IPS-18c (cell line): Measurements from ENCODE around the gene DCTN3.

ENCODE experiments used
- H3K4me3 ChIP-seq: 2 replicates; pipeline ENCODE4 v1.7.0; 2013; ENCODE audit warnings: low read depth, mild to moderate bottlenecking, low read length, moderate library complexity; ENCODE audit not compliant: insufficient read depth
- H3K9me3 ChIP-seq: one replicate; pipeline ENCODE4 v1.6.1; 2013; ENCODE audit warnings: mild to moderate bottlenecking, low read length, moderate library complexity; ENCODE audit not compliant: control insufficient read depth, insufficient read depth

DCTN3 gene

DNA sequence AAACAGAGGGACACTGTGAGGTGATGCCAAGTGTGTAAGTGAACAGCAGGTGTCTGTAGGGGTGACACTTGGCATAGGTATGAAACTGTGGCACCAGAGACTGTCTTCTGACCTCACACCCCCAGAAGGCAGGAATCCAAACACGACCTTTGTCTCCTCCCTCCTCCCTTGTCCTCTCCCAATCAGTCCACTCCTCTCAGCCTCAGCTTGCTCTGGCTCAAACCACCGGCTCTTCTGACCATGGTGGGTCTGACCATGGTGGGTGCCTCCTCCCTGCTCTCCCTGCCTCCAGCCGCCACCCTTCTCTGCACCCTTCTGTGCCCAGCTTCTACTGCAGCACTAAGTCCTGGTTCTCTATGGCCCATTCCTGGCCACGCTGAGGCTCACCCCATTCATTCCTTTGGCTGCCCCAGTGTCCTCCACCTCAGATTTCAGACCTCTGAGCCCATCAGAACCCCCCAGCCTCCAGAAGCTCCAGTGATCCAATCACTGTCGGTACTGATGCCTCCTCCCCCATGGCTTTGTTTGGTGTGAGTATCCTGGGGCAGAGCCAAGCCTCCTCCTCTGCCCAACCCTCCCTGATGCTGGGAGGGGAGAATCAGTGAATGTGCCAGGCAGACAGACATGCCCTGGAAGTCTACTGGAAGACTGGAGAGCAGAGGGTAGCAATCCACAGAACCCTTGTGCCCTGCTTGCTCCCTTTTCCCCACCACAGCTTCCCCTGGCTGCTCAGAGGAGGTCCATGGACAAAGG, 10.3 kb upstream of the DCTN3 start:
- no peak overlapping the region for H3K4me3 ChIP-seq
- no peaks in the 10 kb centered on the region for H3K9me3 ChIP-seq

DNA sequence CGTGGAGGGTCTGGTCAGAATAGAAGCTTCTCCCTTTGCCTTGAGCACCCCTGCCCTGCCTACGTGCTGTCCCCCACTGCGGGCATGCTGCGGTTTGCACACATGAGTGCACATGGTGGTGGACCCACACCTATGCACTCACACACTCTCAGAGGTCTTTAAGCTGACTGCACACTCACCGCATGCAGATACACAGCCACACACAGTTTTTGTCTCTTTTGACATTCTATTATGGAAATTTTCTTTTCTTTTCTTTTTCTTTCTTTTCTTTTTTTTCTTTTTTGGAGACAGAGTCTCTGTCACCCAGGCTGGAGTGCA, 9.2 kb upstream of the DCTN3 start:
- Histone ChIP-seq H3K4me3 (0 out of 2 replicates have a peak overlapping the region, but pooled peaks have one; percentile 53), H3K9me3 (no peaks in the 10 kb centered on the region)

DNA sequence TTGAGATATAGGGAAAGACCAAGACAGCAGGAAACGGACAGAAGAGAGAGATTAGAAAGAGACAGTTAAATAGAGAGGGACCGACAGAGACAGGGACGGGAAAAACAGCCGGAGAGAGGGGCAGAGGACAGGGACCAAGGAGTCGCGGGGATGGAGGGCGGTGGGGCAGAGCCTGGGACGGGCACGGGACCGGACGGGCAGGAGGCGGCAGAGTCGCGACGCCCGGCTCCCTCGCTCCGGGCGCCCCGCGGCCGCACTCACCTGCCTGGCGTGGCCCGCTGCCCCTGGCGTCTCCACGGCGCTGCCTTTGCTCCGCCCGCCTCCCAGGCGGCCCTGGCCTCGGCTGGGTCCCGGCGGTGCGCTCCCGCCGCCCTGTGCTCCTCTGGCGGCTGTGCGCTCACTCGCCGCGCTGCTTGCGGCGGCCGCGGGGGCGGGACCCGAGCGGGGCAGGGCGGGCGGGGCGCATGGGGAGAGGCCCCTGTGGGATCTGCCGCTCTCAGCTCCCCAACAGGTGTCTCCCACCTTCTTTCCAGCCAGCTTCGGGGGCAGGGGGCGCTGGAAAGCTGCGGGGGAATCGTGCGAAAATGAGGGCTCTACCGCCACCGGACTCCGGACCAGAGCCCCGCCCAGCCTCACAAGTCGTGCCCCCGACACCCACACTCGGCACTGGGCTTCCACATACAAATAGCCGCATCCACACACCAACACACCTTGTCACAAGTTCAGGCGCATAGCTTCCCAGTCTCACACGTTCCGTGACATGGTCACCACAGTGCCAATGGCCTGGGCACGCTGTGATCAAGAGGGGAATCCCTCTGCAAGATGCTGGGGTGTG, 8.6 kb upstream of the DCTN3 start, which contains the start of gene ARID3C:
Gene ARID3C (minus strand): TSS at position 411 of the 835 bp plus-strand sequence. CDS start 1,052 bp downstream, outside the sequence.
- Histone ChIP-seq H3K4me3 (peak within 1 kb of the TSS; percentile 53), H3K9me3 (no peaks in the 10 kb centered on the region)

DNA sequence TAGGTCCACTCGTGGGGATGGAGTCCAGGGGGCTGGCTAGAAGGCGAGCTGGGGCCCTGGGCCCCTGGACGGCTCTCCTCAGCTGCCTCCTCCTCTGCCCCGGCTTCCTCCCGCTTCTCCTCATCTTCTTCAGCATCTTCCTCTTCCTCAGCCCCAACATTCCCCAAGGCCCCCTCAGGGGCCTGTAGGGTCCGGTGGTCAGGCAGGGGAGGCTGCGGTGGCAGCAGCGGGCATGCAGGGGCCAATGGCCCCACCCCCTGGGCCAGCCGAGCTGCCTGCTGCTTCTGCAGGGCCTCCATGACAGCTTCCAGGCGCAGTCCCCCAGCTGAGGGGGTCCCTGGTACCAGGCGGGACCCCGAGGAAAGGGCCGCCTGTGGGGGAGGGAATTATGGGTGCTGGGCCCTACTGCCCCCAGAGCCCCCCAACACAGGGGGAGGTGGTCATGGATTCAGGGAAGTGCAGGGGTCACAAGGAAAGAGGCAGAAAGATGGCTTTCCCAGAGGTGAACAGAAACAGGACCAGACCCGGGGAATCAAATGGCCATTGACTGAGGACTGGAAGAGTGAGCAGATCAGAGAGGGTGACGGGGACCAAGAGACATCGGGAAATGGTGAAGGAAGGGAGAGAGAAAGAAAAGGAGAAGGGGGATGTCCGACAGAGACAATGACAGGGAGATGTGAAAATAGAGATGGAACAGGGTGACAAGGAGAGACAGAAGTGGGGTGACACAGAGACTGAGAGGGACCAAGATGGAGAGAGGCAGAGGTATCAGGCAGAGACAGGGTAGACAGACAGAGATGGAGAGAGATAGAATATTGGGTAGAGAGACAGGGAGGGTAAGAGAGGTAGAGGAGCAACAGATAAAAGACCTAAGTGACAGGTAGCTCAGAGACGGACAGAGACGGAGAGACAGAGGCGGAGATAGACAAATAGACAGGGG, 7.7 kb upstream of the DCTN3 start:
- Histone ChIP-seq H3K4me3 (peak overlapping the region; percentile 53), H3K9me3 (peaks cover 2% of the 10 kb centered on the region)

DNA sequence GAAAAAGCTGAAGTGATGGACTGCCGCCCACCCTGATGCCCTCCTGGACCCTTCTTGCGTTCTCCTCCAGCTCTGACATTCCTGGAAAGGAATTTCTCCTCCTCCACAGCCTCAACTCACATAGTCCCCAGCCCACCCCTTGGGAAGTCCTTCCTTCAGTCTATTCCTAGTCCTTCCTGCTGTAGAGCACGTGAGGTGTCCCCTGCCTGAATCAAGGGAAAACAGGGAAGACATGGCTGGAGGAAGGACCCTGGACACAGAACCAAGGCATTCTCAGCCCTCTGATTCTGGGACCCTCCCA, 4.8 kb upstream of the DCTN3 start:
- no peak overlapping the region for H3K4me3 ChIP-seq

GRCh38 chr9:34624475-34625185, 4.3 kb upstream of the DCTN3 start:
- H3K9me3 ChIP-seq, result peaks cover 2% of the 10 kb centered on the region
- H3K4me3 ChIP-seq, result peak overlapping the region; percentile 43; the same call in 1 of the 2 replicates

More for the DNA sequence above, 4.8 kb upstream of the DCTN3 start:
- H3K9me3 ChIP-seq, result peaks cover 2% of the 10 kb centered on the region

DNA sequence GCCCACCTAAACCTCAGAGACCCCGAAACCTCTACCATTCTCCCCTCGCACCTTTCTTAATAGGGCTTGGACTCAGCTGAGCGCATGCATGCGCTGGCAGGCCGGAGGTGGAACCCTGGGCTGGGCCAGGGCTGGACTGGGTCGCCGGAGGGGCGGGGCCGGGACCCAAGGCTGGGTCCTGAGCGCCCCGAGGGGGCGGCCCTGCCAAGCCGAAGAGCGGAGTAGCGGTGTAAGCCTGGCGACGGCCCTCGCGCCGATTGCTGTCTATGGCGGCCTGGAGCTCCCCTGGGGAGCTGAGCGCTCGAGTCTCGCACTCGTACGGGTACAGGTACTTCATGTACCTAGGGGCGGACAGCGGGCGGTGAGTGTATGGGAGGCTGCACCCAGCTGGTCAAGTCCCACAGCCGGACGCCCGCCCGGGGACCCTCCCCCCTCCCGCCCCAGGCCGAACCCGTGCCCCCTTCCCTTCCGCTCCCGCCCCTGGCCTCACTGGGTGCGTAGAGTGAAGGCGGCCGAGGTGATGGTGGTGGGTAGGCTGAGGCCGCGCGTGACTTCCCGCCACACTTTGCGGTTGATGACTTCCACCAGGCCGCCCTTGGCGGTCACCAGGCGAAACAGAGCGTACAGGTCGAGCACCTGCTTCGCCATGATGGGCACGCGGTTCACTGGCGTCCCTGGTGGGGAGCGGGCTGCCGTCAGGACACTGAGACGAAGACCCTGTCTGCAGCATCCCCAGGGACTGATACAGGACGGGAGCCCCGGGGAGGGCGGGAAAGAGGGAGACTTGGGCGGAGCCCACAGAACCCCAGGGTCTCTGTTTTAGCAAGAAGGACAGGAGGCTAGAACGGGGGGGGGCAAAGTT, 3.3 kb upstream of the DCTN3 start:
- Histone ChIP-seq H3K4me3 (no peak overlapping the region), H3K9me3 (peaks cover 2% of the 10 kb centered on the region)

GRCh38 chr9:34615132-34615531, 5.2 kb downstream of the DCTN3 start:
- Histone ChIP-seq H3K4me3 (no peak overlapping the region), H3K9me3 (no peaks in the 10 kb centered on the region)

- peak overlapping the region; percentile 90 for H3K4me3 ChIP-seq
- no peaks in the 10 kb centered on the region for H3K9me3 ChIP-seq
These were observed 7.4 kb downstream of the DCTN3 start for GRCh38 chr9:34612788-34613390.

DNA sequence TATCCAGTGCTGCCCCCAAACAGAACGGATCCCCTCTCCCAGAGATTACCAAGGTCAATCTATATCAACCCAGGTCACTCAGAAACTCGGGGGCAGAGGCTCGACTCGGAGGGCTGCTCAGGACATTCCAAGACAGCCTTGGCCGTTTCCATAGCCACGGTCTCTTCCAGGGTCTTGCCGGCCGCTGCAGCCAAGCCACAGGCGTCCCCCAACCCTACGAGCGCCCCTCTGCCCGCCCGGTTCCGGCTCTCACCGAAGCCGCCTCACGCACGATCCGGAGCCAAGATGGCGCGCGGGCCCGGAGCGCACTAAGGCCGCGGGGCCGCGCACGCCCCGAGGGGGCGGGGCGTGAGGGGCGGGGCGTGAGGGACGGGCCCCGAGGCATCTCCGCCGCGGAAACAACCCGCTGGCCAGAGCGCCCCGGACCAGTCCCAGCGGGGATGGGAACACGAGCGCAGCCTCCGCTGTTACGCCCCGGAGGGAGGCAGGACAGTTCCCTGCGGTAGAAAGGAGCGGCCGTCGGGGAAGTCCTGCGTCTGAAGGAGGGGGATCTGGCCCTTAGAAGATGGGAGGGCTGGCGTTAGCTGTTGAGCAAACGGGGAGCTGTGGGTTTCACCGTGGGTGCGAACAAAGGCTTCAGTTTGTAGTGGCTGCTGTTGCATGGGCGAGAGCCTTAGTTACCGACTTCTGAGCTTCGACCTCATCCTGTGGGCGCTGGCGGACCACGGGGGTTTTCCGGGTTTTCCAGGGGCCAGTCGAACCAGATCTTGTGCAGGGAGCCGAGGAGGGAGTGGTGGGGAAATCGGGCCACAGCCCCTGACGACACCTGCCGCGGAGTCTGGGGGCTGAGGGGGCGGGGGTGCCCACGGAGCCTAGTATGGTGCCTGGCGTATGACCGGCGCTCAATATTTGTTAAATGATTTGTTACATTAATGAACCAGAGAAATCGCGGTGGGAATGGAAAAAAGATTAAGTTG, 8.2 kb downstream of the DCTN3 start, which contains the start of gene RPP25L:
Gene RPP25L (minus strand): TSS at position 287 of the 977 bp plus-strand sequence. CDS start 801 bp downstream, outside the sequence.
- peak within 1 kb of the TSS; percentile 90 for H3K4me3 ChIP-seq
- H3K9me3 ChIP-seq, result no peaks in the 10 kb centered on the region

- H3K4me3 ChIP-seq, result peak overlapping the region; percentile 90
- H3K9me3 ChIP-seq, result no peaks in the 10 kb centered on the region
These were observed 9.0 kb downstream of the DCTN3 start for GRCh38 chr9:34611251-34611810.

DNA sequence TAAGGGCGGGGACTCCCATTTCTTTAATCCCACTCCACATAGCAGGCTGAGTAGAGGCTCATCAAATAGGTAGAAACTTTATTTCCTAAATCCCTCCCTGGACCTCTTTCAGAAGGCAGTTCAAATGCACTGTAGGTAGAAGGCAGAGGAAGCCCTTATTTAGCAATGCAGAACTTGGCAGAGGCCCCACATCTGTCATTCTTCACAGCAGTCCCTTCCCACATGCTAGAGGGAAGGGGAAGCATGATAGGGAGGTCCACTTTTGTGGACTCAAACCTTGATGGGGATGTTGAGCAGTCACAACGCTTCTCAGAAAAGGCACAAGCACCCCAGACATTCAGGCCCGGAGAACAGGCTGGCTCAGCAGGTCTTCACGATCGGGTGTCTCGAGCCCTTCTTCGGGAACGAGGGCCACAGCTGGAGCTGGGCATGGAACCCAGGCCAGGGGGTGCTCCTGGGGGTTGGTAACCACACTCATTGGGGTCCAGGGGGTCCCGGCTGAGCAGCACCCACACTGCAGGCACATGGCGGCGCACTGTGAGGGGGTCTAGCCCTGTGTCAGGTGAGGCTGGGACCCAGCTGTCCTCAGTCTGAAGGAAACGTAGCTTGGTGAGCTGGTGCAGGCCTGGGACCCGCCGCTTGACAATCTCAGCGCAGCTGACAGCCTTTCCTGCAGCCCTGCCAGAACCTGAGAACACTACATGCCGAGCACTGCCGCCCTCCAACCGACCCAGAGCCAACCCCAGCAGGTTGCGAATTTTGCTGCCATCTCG, 9.7 kb downstream of the DCTN3 start:
- peak overlapping the region; percentile 90; the same call in 1 of the 2 replicates for H3K4me3 ChIP-seq
- H3K9me3 ChIP-seq, result no peaks in the 10 kb centered on the region

DNA sequence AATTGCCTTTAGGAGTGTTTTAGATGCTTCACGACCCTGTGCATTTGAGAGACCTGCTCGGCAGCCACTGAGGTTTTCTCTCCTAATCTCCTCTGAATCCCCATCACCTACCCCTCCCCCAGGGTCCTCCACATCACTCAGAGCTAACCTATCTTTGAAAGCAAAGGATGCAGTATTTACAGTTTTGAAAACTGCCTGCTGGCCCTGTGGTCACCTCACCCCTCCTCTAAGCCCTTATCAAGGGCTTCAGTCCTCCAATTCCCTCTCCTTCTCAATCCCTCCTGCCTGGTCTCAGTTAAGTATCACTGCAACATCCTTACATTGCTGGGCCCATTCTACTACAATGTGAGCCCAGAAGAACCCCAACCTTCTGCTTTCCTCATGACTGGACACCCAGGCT, 13.0 kb downstream of the DCTN3 start:
- H3K9me3 ChIP-seq, result no peaks in the 10 kb centered on the region
- no peak overlapping the region for H3K4me3 ChIP-seq

DNA sequence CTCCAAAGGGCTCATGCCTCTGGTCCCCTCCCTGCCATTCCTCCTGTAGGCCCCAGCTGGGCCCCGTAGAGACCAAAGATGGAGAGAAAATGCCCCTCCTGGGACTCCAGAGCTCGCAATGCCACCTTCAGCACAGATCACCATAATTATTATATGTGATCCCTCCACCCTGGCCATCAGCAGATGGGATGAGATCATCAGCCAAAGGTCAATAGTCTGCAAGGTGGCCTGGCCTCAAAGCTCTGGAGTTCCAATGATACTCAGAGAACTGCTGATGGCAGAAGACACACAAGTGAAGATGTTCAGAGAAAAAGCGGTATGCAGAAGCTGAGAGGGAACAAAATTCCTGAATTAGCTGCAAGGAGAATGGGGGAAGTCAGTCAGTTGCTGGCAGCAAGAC, 13.4 kb downstream of the DCTN3 start:
- Histone ChIP-seq H3K9me3 (no peaks in the 10 kb centered on the region), H3K4me3 (no peak overlapping the region)
